ENCODE results near the gene TMEM87B. TPM values are rescaled to one million over a fixed set of nuclear protein-coding genes. Genes with fewer than 3 reads are reported as not detected.

TMEM87B gene
- total and polyA plus RNA-seq, 11 donors: 3.1 to 18.5 (median 7.9) TPM

DNA sequence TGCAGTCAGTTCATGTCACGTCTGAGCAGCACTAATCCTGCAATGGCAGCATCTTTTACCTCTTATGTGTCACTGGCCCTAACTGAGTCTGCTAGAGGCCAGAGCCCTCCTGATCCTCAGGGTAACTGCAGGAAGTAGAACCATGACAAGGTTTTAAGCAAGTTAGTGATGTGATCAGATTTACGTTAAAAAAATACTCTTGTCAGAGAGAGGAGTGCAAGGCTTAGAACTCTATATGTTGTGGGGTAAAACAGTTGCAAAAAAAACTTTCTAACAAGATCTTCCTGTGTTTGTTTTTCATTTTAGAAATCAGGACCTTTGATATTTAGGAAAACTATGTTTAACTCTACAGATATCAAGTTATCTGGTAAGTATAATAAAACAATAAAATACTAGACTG, 4.6 kb downstream of the TMEM87B start:
- ATAC-seq: no peak
- whole genome bisulfite sequencing, 4 donors: 89 to 98% (median 92%) methylated on average over 2 of the region's 2 CpGs
- no peaks in the 10 kb centered on the region for H3K27me3 ChIP-seq
- H3K9me3 ChIP-seq: no peaks in the 10 kb centered on the region
- intact Hi-C loops (cut with DNase I): loop anchor here in 6 of 10 donors (5.0 to 10.0 kb wide), 3 partner anchors 193 to 215 kb away; partner anchors contain the start of genes ZC3H8 (in 3 of the 6) and ZC3H6 (in 2 of the 6)
- H3K36me3 ChIP-seq: peaks cover 0 to 54% (median 44%) of the 10 kb centered on the region in 9 donors
- TF ChIP-seq CTCF (IDR thresholded peaks at IDR 0.05) (no peak), POLR2A (IDR thresholded peaks at IDR 0.05) (no peak)
- H3K4me1 ChIP-seq: peaks cover 5 to 45% (median 24%) of the 10 kb centered on the region in 12 donors
- peak overlapping the region in 1 of 12 donors; percentile 12 for H3K27ac ChIP-seq
- no peak overlapping the region for H3K4me3 ChIP-seq
- no peak for DNase-seq

DNA sequence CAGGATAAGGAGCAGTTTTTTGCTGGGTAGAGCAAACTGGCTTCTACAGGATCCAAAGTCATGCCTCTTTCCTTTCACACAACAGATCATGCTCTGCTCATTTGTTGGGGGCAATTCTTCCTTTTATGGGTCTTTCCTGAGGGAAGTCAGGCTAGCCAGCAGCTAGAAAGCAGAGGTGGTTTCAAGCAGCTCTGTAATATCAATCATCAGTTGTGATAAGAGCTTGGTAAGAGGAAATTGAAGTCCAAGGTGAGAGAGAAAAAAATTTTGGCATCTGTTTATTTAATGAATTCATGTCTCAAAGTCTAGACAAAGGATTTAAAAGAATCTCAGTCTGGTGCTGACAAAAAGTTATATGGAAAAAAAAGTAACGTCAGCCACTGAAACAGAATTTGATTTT, 6.2 kb downstream of the TMEM87B start:
- H3K36me3 ChIP-seq: peaks cover 0 to 70% (median 60%) of the 10 kb centered on the region in 9 donors
- peaks cover 5 to 54% (median 23%) of the 10 kb centered on the region in 12 donors for H3K4me1 ChIP-seq
- intact Hi-C loops (cut with DNase I): no loop called here
- WGBS, 4 donors: 59 to 73% (median 69%) methylated on average over 1 of the region's 1 CpG
- no peak for TF ChIP-seq CTCF (IDR thresholded peaks at IDR 0.05)
- TF ChIP-seq POLR2A (IDR thresholded peaks at IDR 0.05): no peak
- H3K27me3 ChIP-seq: no peaks in the 10 kb centered on the region
- peak overlapping the region in 2 of 12 donors; percentile 6 to 17 for H3K27ac ChIP-seq
- no peak for DNase-seq
- H3K9me3 ChIP-seq: no peaks in the 10 kb centered on the region
- H3K4me3 ChIP-seq: no peak overlapping the region
- no peak for ATAC-seq

DNA sequence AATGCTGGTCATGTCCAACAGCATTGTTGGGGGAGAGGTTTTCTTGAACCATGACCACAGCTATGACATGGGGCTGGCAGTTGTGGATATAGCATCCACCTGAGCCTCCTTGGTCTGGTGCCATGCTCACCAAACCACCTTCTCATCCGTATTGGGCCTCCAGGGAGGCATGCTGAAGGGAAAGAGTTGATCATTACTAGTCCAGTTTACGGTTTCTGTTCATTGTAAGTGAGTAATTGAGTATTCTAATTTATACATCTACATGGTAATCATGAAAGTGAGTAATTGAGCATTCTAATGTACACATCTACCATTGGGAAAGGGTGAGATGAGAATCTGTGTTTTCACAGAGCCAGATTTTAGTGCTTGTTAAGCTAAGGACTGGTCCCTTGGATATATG, 6.8 kb downstream of the TMEM87B start:
- TF ChIP-seq POLR2A (IDR thresholded peaks at IDR 0.05) (no peak), CTCF (IDR thresholded peaks at IDR 0.05) (no peak)
- peak overlapping the region in 2 of 12 donors; percentile 5 to 17 for H3K27ac ChIP-seq
- H3K4me3 ChIP-seq: no peak overlapping the region
- ATAC-seq (no peak), DNase-seq (no peak)
- H3K36me3 ChIP-seq: peaks cover 0 to 75% (median 65%) of the 10 kb centered on the region in 9 donors
- intact Hi-C loops (cut with DNase I): no loop called here
- no peaks in the 10 kb centered on the region for H3K9me3 ChIP-seq
- 83 to 92% (median 88%) methylated on average over 2 of the region's 2 CpGs for WGBS, 4 donors
- H3K27me3 ChIP-seq: no peaks in the 10 kb centered on the region
- peaks cover 5 to 49% (median 18%) of the 10 kb centered on the region in 12 donors for H3K4me1 ChIP-seq

GRCh38 chr2:112062894-112063293, 7.8 kb downstream of the TMEM87B start:
- no peaks in the 10 kb centered on the region for H3K27me3 ChIP-seq
- no peaks in the 10 kb centered on the region for H3K9me3 ChIP-seq
- TF ChIP-seq CTCF (IDR thresholded peaks at IDR 0.05) (no peak), POLR2A (IDR thresholded peaks at IDR 0.05) (no peak)
- H3K4me3 ChIP-seq: no peak overlapping the region
- H3K27ac ChIP-seq: no peak overlapping the region
- peaks cover 0 to 86% (median 76%) of the 10 kb centered on the region in 9 donors for H3K36me3 ChIP-seq
- ATAC-seq (no peak), DNase-seq (no peak)
- intact Hi-C loops (cut with DNase I): no loop called here
- WGBS, 4 donors: 96 to 100% (median 99%) methylated on average over 1 of the region's 1 CpG
- H3K4me1 ChIP-seq: peaks cover 0 to 38% (median 9%) of the 10 kb centered on the region in 12 donors

All from heart left ventricle (tissue), 16 donors.